NCI-H345 (cell line): ENCODE results near the gene KRT8.
"Not testable (repeated sequence)": the region's sequence is repeated elsewhere in the genome, so short reads cannot be mapped to it uniquely, and the experiment has no call there.

Source experiments
- DNase-seq: peaks from one replicate; lab custom pipeline; 2025; lab: John Stamatoyannopoulos, UW

KRT8 gene

GRCh38 chr12:52874573-52875435 lies 30.1 kb downstream of the KRT8 start:
- no peak for DNase-seq

DNA sequence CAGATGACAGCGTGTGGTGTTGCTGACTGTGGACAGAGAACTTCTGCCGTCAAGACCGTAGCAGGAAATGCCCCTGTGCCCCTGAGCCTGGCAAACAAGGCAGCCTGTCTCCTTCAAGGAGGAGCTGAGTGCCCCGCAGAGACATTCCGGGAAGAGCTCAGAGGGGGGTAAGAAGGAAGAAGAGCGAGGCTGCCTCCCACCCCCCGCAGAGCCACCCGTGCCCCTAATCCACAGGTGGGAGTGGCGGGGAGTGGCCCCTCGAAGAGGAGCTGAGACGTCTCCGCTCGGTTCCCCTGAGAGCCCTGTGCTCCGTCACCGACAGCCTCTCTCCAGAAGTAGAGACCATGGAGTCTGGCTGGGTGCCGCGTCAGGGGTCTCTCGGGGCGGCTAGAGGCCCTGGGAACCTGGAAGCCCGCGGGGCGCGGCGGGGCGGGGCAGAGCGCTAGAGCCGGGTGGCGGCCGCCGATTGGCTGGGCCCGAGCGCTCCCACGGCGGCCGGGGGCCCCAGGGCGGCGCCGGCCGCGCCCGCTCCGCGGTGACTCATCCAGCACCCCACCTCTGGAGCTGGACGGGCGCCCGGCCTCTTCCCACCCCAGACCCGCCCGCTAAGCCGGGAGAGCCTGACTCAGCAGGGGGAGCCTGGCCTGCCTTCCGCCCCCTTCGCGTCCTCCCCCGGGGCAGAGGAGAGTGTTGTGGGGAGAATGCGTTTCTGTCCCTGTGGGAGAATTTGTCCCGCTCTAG lies 30.9 kb downstream of the KRT8 start:
- peak; percentile 81 for DNase-seq

- DNase-seq: peak; percentile 42
These were observed 31.4 kb downstream of the KRT8 start for GRCh38 chr12:52873513-52873831.

GRCh38 chr12:52872644-52873389 lies 32.1 kb downstream of the KRT8 start:
- DNase-seq: no peak

DNA sequence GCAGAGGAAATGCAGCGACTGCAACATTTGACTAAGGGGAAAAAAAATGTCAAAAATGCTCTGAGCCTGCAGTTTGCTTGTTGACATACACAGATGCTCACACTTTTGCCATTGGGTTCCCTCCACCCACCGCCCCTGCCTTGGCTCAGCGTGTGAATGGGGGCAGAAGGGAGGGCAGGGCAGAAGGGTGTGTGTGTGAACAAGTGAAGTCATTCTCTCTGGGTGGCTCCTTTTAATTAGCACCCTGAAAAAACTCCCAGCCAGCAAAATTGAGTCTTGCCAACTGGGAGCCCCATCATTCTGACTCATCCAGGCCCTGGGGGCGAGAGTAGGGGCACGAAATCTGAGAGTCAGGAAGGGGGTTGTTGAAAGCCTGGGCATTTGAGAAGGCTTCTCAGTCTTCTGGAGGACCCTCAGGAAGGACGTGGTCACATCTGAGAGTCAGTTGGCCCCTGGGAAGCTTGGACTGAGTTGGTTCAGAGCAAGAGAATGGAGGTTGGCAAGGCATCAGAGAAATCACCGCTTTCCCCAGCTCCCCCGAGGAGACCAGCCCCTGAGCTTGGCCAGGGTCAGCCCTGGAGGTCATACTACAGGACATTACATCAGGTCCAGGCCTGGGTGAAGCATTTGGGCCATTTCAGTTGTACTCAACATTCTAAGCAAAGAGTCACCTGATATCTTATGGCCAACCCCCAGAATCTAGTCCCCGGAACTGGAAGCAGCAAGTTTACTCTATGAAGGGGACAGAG lies 33.4 kb downstream of the KRT8 start:
- no peak for DNase-seq

GRCh38 chr12:52870361-52871290 lies 34.2 kb downstream of the KRT8 start:
- peak; percentile 51 for DNase-seq

- no peak for DNase-seq
These were observed 37.2 kb downstream of the KRT8 start for GRCh38 chr12:52867642-52868041.

- no peak for DNase-seq
These were observed 37.7 kb downstream of the KRT8 start for GRCh38 chr12:52867152-52867551.

DNA sequence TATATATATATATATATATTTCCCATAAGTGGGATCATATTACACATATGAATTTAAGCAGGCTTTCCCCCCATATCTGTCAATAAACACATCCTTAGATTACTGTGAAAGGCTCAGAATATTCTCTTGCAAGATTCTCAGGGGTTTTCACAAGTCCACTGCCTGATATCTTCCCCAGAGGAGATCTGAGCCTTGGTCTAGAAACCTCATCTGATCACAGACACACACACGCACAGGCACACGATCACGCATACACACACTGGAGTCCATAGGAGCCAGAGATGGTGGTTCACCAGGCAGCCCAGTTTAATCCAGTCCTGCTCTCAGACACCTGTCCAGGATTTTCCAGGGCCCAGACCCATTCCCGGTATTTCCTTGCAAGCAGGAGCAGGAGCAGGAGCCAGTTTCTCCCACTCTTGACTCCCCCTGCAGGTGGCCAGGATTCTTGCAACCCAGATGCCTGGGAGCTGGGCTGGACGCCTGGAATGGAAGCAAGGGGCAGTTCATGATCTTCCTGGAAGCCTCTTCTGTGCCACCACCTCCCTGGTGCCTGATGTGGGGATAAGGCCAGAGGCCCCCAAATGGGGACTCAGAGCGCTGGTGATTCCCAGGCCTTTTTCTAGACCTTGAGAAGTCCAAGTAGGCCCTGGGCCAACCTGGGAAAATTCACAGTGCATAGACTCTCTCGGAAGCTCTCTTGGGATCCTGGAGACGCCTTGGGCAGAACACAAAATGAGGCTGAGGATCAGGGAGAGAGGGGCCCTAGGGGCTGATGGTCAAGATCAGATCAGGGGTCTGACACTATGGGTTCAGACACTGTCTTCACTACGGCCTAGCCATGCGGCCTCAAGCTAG lies 39.6 kb downstream of the KRT8 start:
- DNase-seq: peak; percentile 81

- no peak for DNase-seq
These were observed 42.9 kb downstream of the KRT8 start for GRCh38 chr12:52862023-52862422.

DNA sequence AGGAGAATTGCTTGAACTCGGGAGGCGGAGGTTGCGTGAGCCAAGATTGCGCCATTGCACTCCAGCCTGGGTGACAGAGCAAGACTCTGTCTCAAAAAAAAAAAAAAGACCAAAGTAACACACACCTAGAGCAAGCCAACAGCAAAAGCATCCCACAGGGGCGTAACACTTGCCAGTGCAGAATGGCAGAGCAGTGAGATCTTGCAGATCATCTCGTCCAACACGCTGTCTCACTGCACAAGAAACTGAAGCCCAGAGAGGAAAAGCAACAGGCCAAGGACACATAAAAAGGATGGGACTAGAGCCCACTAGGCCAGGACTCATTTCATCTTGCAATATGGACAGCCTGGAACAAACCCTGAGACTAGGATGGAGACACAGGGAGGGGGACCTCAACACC lies 43.4 kb downstream of the KRT8 start:
- no peak for DNase-seq

GRCh38 chr12:52860102-52860823 lies 44.6 kb downstream of the KRT8 start:
- no peak for DNase-seq

GRCh38 chr12:52857500-52857899 lies 47.4 kb downstream of the KRT8 start:
- no peak for DNase-seq

DNA sequence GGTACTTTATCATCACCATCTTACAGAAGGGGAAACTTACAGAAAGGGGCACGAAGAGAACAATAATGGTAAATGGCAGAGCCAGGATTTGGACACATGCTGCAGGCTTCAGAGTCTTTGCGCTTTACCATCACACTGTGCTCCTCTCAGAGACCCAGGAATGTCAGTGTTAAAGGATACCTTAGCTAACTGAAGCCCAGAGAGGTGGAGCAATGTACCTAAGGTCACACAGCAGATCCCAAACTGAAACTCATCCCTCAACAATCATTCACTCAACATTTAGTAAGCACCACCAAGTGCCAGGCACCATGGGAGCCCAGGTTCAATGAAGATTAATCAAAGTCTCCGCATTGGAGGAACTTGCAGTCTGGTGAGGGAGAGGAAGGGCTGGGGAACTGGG lies 48.1 kb downstream of the KRT8 start:
- DNase-seq: no peak

- not testable (repeated sequence) for DNase-seq
These were observed 48.8 kb downstream of the KRT8 start for GRCh38 chr12:52856077-52856476.

DNA sequence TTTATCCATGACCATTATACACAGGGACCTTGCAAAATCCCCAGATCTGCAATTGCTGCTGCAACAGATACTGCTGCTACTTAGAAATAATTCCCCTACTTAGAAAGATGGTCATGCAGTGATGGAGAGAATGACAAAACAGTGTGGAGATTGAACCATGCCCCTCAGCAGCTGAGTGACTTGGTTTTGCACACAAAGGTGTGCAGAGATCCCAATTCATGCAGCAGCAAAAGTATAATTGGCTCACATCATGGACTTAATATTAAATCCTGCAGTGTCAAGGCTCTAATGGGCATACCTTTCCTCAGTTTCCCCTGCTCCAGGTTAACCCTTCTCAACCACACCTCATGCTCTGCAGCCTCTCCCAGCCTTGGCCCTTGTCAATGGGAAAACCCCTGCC lies 53.1 kb downstream of the KRT8 start:
- DNase-seq: no peak

DNA sequence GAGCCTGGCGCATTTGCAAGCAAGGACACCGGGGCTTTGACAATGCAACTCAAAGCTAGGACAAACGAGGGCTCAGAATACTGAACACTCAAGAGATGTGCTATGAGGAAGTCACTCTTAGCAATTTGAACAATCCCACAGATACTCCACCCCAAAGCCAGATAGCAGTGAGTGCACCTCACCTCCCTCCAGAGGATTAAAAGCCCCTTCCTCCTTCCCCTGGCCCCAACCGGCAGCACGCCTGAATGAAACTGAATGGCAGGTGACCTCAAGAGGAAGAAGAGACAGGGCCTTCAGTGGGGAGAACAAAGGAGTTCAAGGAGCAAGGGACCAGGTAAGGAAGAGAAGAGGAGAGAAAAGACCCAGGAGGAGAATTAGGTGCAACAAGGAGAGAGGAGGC lies 54.2 kb downstream of the KRT8 start:
- no peak for DNase-seq

- DNase-seq: no peak
These were observed 55.4 kb downstream of the KRT8 start for GRCh38 chr12:52849511-52849910.

DNA sequence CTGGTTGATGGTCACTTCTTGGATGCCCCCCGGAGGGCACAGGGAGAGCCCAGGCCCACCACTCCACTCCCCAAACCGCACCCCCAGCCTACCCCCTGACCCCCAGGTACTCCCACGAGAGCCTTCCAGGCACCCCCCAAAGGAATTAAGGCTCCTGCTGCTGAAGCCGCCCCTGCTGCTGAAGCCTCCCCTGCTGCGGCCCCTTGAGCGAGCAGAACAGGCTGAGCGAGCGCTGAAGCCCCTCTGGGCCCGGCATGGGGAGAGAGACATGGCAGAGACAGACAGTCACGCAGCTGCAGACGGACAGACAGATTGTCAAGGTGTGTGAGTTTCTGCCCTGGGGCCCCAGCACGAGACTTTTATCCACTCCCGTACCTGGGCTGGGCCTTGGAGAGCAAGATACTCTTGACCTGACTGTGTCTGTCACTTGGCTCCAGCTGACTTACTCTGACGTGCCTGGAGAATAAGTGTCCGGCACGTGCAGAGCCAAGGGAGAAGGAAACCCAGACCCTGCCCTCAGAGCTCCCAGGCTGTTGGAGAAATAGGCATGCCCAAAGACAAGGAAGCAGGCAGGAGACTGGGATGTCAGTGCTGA lies 56.1 kb downstream of the KRT8 start, which contains the start of gene KRT78:
Gene KRT78 (minus strand): TSS at position 334 of the 595 bp plus-strand sequence. CDS start 64 bp downstream, at position 270.
- DNase-seq: no peak
